Measurements from ENCODE around the gene TLE6.
A peak's percentile ranks its signal among the peaks of the same experiment; 100 is the strongest.

TLE6 gene

DNA sequence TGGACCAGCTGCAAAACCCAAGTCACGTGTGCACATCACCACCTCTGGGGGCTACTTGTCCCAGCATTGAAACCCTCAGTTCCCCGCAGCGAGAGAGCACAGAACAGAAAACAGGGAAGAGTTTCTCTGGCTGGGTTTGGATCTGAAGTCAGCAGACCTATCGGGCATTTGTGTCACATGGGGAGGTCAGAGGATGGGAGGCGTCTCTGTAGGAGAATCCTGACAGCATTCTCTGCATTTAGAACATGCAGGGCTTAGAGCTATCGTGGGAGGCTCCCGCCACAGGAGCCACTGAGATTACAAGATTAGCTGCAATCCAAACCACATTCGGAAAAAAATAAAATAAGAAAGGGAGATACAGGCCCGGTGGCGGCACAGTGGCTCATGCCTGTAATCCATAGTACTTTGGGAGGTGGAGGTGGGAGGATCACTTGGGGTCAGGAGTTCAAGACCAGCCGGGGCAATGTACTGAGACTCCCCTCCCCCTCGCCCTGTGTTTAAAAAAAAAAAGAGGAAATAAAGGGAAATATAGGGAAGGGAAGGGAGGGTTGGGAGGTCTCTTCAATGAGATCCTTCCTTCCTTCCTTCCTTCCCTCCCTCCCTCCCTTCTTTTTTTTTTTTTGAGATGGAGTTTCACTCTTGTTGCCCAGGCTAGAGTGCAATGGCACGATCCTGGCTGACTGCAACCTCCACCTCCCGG lies 2.9 kb upstream of the TLE6 start:
- H3K27me3 ChIP-seq (ENCODE audit: insufficient read depth, low read length), result no peaks in the 10 kb centered on the region
- no peak overlapping the region for H2AFZ ChIP-seq (ENCODE audit: low read length, unreplicated experiment)
- no peaks in the 10 kb centered on the region for H3K36me3 ChIP-seq (ENCODE audit: insufficient read depth, low read length)

DNA sequence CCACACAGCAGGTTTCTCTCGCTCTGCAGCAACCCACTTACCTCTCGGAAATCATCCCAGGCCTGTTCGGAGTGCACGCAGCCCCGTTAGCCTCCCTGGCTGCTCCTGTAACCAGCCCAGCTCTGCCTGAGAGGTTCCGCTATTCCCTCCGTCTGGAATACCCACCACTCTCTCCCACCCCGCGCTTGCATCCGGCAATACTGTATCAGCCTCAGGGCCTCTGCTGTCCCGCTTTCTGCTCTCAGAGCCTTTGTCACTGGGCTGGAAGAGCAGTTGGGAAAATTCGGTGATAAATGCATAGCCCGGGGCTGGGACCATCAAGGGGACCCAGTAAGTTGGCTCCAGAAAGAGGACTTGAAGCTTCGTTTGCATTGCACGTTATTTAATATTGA lies 759 bp upstream of the TLE6 start:
- Histone ChIP-seq H3K4me3 (ENCODE audit: low read depth, low read length) (peak overlapping the region; percentile 83), H2AFZ (ENCODE audit: low read length, unreplicated experiment) (peak overlapping the region; percentile 72), H3K27ac (ENCODE audit: low read depth, low read length) (no peak overlapping the region), H3K36me3 (ENCODE audit: insufficient read depth, low read length) (no peaks in the 10 kb centered on the region), H3K79me2 (ENCODE audit: control insufficient read depth, insufficient read depth, low read length, unreplicated experiment) (no peaks in the 10 kb centered on the region), H3K27me3 (ENCODE audit: insufficient read depth, low read length) (no peaks in the 10 kb centered on the region), H3K4me1 (ENCODE audit: control insufficient read depth, insufficient read depth, low read length, unreplicated experiment) (peaks cover 4% of the 10 kb centered on the region)

More for the DNA sequence above, 2.9 kb upstream of the TLE6 start:
- H3K4me1 ChIP-seq (ENCODE audit: control insufficient read depth, insufficient read depth, low read length, unreplicated experiment), result peaks cover 4% of the 10 kb centered on the region
- H3K27ac ChIP-seq (ENCODE audit: low read depth, low read length), result no peak overlapping the region
- H3K79me2 ChIP-seq (ENCODE audit: control insufficient read depth, insufficient read depth, low read length, unreplicated experiment), result no peaks in the 10 kb centered on the region
- no peak overlapping the region for H3K4me3 ChIP-seq (ENCODE audit: low read depth, low read length)

DNA sequence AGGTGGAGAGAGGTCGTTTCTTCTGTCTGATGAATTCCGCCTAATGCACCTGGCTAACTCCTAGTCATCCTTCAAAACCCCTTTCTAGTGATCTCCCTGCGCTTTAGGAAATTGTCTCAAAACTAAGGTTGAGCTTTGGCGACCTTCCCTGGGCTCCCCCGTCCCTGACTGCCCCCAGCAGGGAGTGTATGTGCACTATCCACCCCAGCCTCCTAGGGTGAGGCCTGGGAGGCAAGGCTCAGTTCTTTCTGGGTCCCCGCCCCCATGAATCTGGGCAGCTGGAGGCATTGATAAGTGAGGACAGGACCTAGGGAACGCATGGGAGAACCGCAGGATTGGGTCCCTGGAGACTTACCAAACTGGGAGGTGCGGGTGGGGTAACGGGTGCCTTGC lies 378 bp downstream of the TLE6 start:
- Histone ChIP-seq H3K36me3 (ENCODE audit: insufficient read depth, low read length) (no peaks in the 10 kb centered on the region), H2AFZ (ENCODE audit: low read length, unreplicated experiment) (no peak overlapping the region), H3K4me3 (ENCODE audit: low read depth, low read length) (peak overlapping the region; percentile 54), H3K4me1 (ENCODE audit: control insufficient read depth, insufficient read depth, low read length, unreplicated experiment) (peaks cover 8% of the 10 kb centered on the region), H3K79me2 (ENCODE audit: control insufficient read depth, insufficient read depth, low read length, unreplicated experiment) (no peaks in the 10 kb centered on the region), H3K27ac (ENCODE audit: low read depth, low read length) (no peak overlapping the region), H3K27me3 (ENCODE audit: insufficient read depth, low read length) (no peaks in the 10 kb centered on the region)

DNA sequence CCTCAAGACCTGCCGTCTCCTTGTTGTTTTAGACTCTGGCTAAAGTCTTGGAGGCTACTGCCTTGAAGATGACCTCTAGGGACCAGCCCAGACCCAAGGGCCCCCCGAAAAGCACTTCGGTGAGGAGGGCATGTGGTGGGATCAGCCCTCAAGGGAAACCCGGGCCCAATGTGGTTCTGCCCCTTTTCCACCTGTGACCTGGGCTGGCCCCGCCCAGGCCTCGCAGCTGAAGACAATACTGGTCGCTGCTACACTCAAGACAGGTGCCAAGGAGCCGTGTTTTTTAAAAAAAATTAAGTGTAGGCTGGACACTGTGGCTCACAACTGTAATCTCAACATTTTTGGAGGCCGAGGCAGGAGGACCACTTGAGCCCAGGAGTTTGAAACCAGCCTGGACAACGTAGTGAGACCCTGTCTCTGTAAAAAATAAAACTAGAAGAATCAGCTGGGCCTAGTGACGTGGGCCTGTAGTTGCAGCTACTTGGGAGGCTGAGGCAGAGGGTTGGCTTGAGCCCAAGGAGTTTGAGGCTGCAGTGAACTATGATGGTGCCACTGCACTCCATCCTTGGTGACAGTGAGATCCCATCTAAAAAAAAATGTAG lies 903 bp downstream of the TLE6 start:
- H3K79me2 ChIP-seq (ENCODE audit: control insufficient read depth, insufficient read depth, low read length, unreplicated experiment), result no peaks in the 10 kb centered on the region
- no peak overlapping the region for H3K27ac ChIP-seq (ENCODE audit: low read depth, low read length)
- H3K27me3 ChIP-seq (ENCODE audit: insufficient read depth, low read length), result no peaks in the 10 kb centered on the region
- H3K4me3 ChIP-seq (ENCODE audit: low read depth, low read length), result no peak overlapping the region
- H3K4me1 ChIP-seq (ENCODE audit: control insufficient read depth, insufficient read depth, low read length, unreplicated experiment), result peaks cover 11% of the 10 kb centered on the region
- H2AFZ ChIP-seq (ENCODE audit: low read length, unreplicated experiment), result no peak overlapping the region
- no peaks in the 10 kb centered on the region for H3K36me3 ChIP-seq (ENCODE audit: insufficient read depth, low read length)

DNA sequence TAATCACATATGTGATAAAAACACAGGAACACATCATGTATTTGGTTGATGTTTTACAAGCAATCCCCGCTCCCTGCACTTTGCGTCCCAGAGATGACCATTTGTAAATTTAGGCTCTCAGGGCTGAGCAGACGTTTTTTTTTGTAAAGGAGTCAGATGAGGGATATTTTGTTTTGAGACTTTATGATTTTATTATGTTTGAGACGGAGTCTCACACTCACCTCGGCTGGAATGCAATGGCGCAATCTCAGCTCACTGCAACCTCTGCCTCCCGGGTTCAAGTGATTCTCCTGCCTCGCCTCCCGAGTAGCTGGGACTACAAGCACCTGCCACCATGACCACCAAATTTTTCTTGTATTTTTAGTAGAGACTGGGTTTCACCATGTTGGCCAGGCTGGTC lies 1.4 kb downstream of the TLE6 start:
- Histone ChIP-seq H3K79me2 (ENCODE audit: control insufficient read depth, insufficient read depth, low read length, unreplicated experiment) (no peaks in the 10 kb centered on the region), H2AFZ (ENCODE audit: low read length, unreplicated experiment) (no peak overlapping the region), H3K27me3 (ENCODE audit: insufficient read depth, low read length) (no peaks in the 10 kb centered on the region), H3K4me1 (ENCODE audit: control insufficient read depth, insufficient read depth, low read length, unreplicated experiment) (peaks cover 16% of the 10 kb centered on the region), H3K36me3 (ENCODE audit: insufficient read depth, low read length) (no peaks in the 10 kb centered on the region), H3K4me3 (ENCODE audit: low read depth, low read length) (no peak overlapping the region), H3K27ac (ENCODE audit: low read depth, low read length) (no peak overlapping the region)

DNA sequence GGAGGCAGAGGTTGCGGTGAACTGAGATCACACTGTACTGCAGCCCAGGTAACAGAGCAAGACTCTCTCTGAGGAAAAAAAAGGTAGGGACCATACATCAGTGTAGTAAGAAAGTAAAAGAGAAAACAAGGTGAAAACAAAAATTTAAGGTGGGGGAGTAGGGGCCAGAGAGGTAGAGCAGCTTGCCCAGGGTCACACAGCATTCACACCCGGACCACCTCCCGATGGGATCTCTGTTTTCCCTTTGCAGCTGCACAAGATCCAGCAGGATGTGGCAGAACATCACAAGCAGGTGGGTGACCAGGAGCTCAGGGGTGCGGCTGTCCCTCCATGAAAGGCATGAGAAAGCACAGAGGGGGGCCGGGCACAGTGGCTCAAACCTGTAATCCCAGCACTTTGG lies 4.5 kb downstream of the TLE6 start:
- H3K36me3 ChIP-seq (ENCODE audit: insufficient read depth, low read length), result no peaks in the 10 kb centered on the region
- peaks cover 16% of the 10 kb centered on the region for H3K4me1 ChIP-seq (ENCODE audit: control insufficient read depth, insufficient read depth, low read length, unreplicated experiment)
- H3K79me2 ChIP-seq (ENCODE audit: control insufficient read depth, insufficient read depth, low read length, unreplicated experiment), result no peaks in the 10 kb centered on the region
- H3K4me3 ChIP-seq (ENCODE audit: low read depth, low read length), result no peak overlapping the region
- H2AFZ ChIP-seq (ENCODE audit: low read length, unreplicated experiment), result no peak overlapping the region
- no peaks in the 10 kb centered on the region for H3K27me3 ChIP-seq (ENCODE audit: insufficient read depth, low read length)
- H3K27ac ChIP-seq (ENCODE audit: low read depth, low read length), result no peak overlapping the region

DNA sequence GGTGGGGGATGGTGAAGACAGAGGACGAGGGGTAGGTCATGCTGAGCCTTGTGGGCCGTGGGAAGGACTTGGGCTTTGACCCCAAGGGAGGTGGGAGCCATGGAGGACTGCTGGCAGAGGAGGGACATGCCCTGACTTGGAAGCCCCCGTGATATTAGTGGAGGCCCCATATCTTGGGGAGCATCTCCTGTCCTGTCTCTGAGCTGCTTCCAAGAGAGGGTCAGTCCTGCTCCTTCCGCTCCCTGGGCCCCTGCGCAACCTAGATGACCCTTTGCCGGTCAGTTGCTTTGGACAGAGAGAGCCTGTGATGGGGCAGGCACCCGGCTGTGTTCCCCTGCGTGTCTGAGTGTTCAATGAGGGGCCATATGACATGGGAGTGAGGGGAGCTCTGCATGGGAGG lies 5.2 kb downstream of the TLE6 start:
- H3K27ac ChIP-seq (ENCODE audit: low read depth, low read length), result peak overlapping the region; percentile 23; the same call in 1 of the 2 replicates
- H3K4me1 ChIP-seq (ENCODE audit: control insufficient read depth, insufficient read depth, low read length, unreplicated experiment), result peaks cover 16% of the 10 kb centered on the region
- no peak overlapping the region for H3K4me3 ChIP-seq (ENCODE audit: low read depth, low read length)
- no peak overlapping the region for H2AFZ ChIP-seq (ENCODE audit: low read length, unreplicated experiment)
- H3K79me2 ChIP-seq (ENCODE audit: control insufficient read depth, insufficient read depth, low read length, unreplicated experiment), result no peaks in the 10 kb centered on the region
- no peaks in the 10 kb centered on the region for H3K36me3 ChIP-seq (ENCODE audit: insufficient read depth, low read length)
- no peaks in the 10 kb centered on the region for H3K27me3 ChIP-seq (ENCODE audit: insufficient read depth, low read length)

DNA sequence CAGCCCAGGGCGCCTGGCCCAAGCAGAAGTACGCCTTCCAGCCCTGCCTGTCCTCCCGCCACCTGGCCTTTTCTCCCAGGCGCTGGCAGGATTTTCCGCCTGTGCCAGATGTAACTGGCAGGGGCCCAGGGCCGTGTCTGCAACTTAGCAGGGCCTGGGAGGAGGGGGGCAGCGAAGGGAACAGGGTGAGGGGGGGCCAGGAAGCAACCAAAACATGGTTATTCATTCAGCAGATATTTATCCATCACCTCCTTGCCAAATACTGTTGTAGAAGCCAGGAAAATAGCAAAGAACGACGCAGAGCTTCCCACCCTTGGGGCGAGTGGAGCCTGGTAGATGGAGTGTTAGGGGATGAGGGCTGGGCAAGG lies 5.6 kb downstream of the TLE6 start:
- Histone ChIP-seq H3K27me3 (ENCODE audit: insufficient read depth, low read length) (no peaks in the 10 kb centered on the region), H2AFZ (ENCODE audit: low read length, unreplicated experiment) (peak overlapping the region; percentile 60), H3K79me2 (ENCODE audit: control insufficient read depth, insufficient read depth, low read length, unreplicated experiment) (no peaks in the 10 kb centered on the region), H3K4me3 (ENCODE audit: low read depth, low read length) (peak overlapping the region; percentile 12; the same call in 1 of the 2 replicates), H3K27ac (ENCODE audit: low read depth, low read length) (peak overlapping the region; percentile 69), H3K4me1 (ENCODE audit: control insufficient read depth, insufficient read depth, low read length, unreplicated experiment) (peaks cover 16% of the 10 kb centered on the region), H3K36me3 (ENCODE audit: insufficient read depth, low read length) (no peaks in the 10 kb centered on the region)

DNA sequence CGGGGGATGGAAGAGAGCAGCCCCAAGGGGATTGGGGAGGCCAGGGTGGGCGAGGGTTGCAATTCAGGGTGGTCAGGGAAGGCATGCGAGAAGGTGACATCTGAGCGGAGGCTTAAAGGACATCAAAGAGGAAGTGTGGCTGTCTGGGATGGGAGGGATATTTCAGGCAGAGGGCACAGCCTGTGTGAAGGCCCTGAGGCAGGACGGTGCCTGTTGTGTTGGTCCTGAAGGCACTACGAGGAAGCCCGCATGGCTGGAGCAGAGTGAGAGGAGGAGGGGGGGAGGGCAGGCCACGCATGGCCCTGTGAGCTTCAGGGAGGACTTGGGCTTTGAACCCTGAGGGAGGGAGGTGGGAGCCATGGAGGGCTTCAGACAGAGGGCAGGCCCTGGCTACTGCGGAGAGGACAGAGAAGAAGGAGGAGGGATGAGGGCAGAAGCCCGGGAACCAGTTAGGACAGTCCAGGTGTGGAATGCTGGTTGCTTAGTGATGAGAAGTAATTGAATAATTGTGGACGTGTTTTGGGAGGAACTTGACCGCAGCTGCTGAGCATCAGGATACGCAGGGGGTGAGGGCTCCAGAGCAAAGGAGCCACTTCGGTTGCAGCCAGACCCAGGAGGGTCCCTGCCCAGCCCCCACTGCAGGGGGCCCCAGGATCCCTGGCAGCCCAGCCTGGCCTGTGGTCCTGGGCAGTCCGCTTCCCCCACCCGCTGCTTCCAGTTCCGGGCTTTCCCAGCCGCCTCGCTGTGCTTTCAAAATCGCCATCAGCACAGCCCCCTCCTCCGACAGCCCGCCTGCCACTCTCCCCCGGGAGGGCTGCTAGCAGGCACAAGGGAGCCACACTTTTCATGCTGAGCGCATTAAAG lies 6.2 kb downstream of the TLE6 start:
- no peaks in the 10 kb centered on the region for H3K36me3 ChIP-seq (ENCODE audit: insufficient read depth, low read length)
- H3K4me1 ChIP-seq (ENCODE audit: control insufficient read depth, insufficient read depth, low read length, unreplicated experiment), result peaks cover 14% of the 10 kb centered on the region
- peak overlapping the region; percentile 69 for H3K27ac ChIP-seq (ENCODE audit: low read depth, low read length)
- H3K79me2 ChIP-seq (ENCODE audit: control insufficient read depth, insufficient read depth, low read length, unreplicated experiment), result no peaks in the 10 kb centered on the region
- peak overlapping the region; percentile 60 for H3K4me3 ChIP-seq (ENCODE audit: low read depth, low read length)
- no peaks in the 10 kb centered on the region for H3K27me3 ChIP-seq (ENCODE audit: insufficient read depth, low read length)
- H2AFZ ChIP-seq (ENCODE audit: low read length, unreplicated experiment), result peak overlapping the region; percentile 60

DNA sequence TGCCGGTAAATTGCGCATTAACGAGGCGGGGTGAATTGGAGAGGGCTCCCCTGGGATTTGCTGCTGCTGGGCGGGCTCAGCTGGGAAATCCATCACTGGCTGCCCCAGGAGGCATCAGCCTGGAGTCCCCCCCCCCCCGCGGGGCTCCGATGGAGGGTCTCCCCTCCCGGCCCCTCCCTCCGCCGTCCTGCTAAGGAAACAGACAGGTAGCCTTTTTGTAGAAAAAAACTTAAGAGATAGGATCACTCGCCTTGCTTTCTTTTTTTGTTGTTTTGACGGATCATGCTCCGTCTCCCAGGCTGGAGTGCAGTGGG lies 6.8 kb downstream of the TLE6 start:
- Histone ChIP-seq H2AFZ (ENCODE audit: low read length, unreplicated experiment) (peak overlapping the region; percentile 60), H3K4me3 (ENCODE audit: low read depth, low read length) (peak overlapping the region; percentile 60), H3K27ac (ENCODE audit: low read depth, low read length) (no peak overlapping the region)

More for the DNA sequence above, 6.8 kb downstream of the TLE6 start:
- Histone ChIP-seq H3K79me2 (ENCODE audit: control insufficient read depth, insufficient read depth, low read length, unreplicated experiment) (no peaks in the 10 kb centered on the region), H3K4me1 (ENCODE audit: control insufficient read depth, insufficient read depth, low read length, unreplicated experiment) (peaks cover 11% of the 10 kb centered on the region), H3K36me3 (ENCODE audit: insufficient read depth, low read length) (no peaks in the 10 kb centered on the region), H3K27me3 (ENCODE audit: insufficient read depth, low read length) (no peaks in the 10 kb centered on the region)

Data from ACC112 (cell line).